ENCODE measurements around the gene OMP. TPM values are rescaled to one million over a fixed set of nuclear protein-coding genes. Genes with fewer than 3 reads are reported as not detected.

The OMP gene
- total RNA-seq, 2 experiments from 2014 or later = not detected

- peaks cover 2% of the 10 kb centered on the region for H3K27me3 Mint-ChIP-seq
- no peaks in the 10 kb centered on the region for H3K9me3 Mint-ChIP-seq
- H3K36me3 Mint-ChIP-seq (ENCODE audit: low read depth) = no peaks in the 10 kb centered on the region
- no peak overlapping the region for H3K27ac Mint-ChIP-seq
- DNase-seq (peak; percentile 68), ATAC-seq (peak; percentile 87)
- CTCF ChIA-PET = interaction anchor here (0.9 to 5.3 kb wide), 4 partner anchors 9 to 95 kb away, joined by 3 to 27 read pairs (median 6); partner anchors contain the start of gene MYO7A
- intact Hi-C loops (cut with micrococcal nuclease) = no loop called here
- TF ChIP-seq CTCF (IDR thresholded peaks at IDR 0.05) = no peak
- POLR2A ChIA-PET = interaction anchor here (0.6 kb wide), 1 partner anchor 59 kb away, joined by 3 read pairs; no protein-coding TSS in a partner anchor
- no peak overlapping the region for H3K4me3 Mint-ChIP-seq
- peaks cover 22% of the 10 kb centered on the region for H3K4me1 Mint-ChIP-seq (ENCODE audit: low read depth)
Measured at GRCh38 chr11:77142091-77142975, 39.7 kb downstream of the OMP start.

GRCh38 chr11:77143405-77144020, 40.9 kb downstream of the OMP start:
- no peak for DNase-seq
- ATAC-seq = no peak
- CTCF ChIA-PET = interaction anchor here (0.9 to 5.3 kb wide), 3 partner anchors 8 to 44 kb away, joined by 5 to 27 read pairs (median 6); partner anchors contain the start of gene MYO7A
- Mint-ChIP-seq H3K36me3 (ENCODE audit: low read depth) (no peaks in the 10 kb centered on the region), H3K4me1 (ENCODE audit: low read depth) (peaks cover 32% of the 10 kb centered on the region), H3K27ac (no peak overlapping the region), H3K9me3 (no peaks in the 10 kb centered on the region), H3K27me3 (peaks cover 1% of the 10 kb centered on the region), H3K4me3 (no peak overlapping the region)
- no peak for TF ChIP-seq CTCF (IDR thresholded peaks at IDR 0.05)
- intact Hi-C loops (cut with micrococcal nuclease) = no loop called here
- POLR2A ChIA-PET = no interaction called here

- Mint-ChIP-seq H3K27ac (no peak overlapping the region), H3K27me3 (peaks cover 1% of the 10 kb centered on the region), H3K9me3 (no peaks in the 10 kb centered on the region), H3K36me3 (ENCODE audit: low read depth) (no peaks in the 10 kb centered on the region), H3K4me3 (no peak overlapping the region), H3K4me1 (ENCODE audit: low read depth) (peaks cover 35% of the 10 kb centered on the region)
- POLR2A ChIA-PET = no interaction called here
- intact Hi-C loops (cut with micrococcal nuclease) = no loop called here
- no peak for ATAC-seq
- no peak for TF ChIP-seq CTCF (IDR thresholded peaks at IDR 0.05)
- DNase-seq = no peak
- CTCF ChIA-PET = no interaction called here
Measured at GRCh38 chr11:77144196-77144856, 41.7 kb downstream of the OMP start.

- intact Hi-C loops (cut with micrococcal nuclease) = no loop called here
- TF ChIP-seq CTCF (IDR thresholded peaks at IDR 0.05) = no peak
- ChIA-PET POLR2A (no interaction called here), CTCF (no interaction called here)
- Mint-ChIP-seq H3K4me1 (ENCODE audit: low read depth) (peaks cover 35% of the 10 kb centered on the region), H3K27ac (no peak overlapping the region), H3K27me3 (no peaks in the 10 kb centered on the region), H3K9me3 (no peaks in the 10 kb centered on the region), H3K36me3 (ENCODE audit: low read depth) (no peaks in the 10 kb centered on the region), H3K4me3 (no peak overlapping the region)
- no peak for DNase-seq
- ATAC-seq = no peak
Measured at GRCh38 chr11:77144857-77145428, 42.3 kb downstream of the OMP start.

Measured in activated CD8-positive, alpha-beta T cell treated with anti-CD3 and anti-CD28 coated beads for 36 hours (primary cell).